ENCODE measurements around the gene CDH23. TPM values are rescaled to one million over a fixed set of nuclear protein-coding genes. Genes with fewer than 3 reads are reported as not detected.

Gene CDH23
- polyA plus RNA-seq, 3 donors, result 0.51 to 0.96 (median 0.80) TPM

- DNase-seq (ENCODE audit: low read depth in 3 of 3, low spot score in 2 of 3), result no peak
These were observed 236.3 kb downstream of the CDH23 start for GRCh38 chr10:71632896-71633600.

GRCh38 chr10:71633920-71634319 lies 237.2 kb downstream of the CDH23 start:
- DNase-seq (ENCODE audit: low read depth in 3 of 3, low spot score in 2 of 3), result no peak

GRCh38 chr10:71634531-71635164 lies 237.9 kb downstream of the CDH23 start:
- no peak for DNase-seq (ENCODE audit: low read depth in 3 of 3, low spot score in 2 of 3)

GRCh38 chr10:71635251-71635866 lies 238.6 kb downstream of the CDH23 start:
- no peak for DNase-seq (ENCODE audit: low read depth in 3 of 3, low spot score in 2 of 3)

GRCh38 chr10:71635867-71636266 lies 239.1 kb downstream of the CDH23 start:
- no peak for DNase-seq (ENCODE audit: low read depth in 3 of 3, low spot score in 2 of 3)

DNA sequence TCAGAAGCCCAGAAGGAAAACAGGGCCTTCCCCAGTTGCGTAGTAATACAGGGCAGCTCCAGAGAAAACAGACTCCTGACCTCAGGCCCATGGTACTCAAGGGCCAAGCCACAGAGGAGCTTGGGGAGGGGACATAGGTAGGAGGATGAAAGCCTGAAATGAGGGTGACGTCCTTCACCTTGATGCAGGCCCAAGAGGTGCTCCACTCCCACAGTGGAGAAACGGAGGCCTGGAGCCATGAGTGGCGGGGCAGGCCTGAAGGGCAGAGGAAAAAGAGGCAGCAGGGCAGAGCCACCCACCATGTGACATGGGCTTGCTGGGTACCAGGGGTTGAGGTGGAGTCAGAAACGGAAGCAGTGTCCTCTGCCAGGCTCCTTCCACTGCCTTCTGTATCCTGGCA lies 239.9 kb downstream of the CDH23 start:
- no peak for DNase-seq (ENCODE audit: low read depth in 3 of 3, low spot score in 2 of 3)

DNA sequence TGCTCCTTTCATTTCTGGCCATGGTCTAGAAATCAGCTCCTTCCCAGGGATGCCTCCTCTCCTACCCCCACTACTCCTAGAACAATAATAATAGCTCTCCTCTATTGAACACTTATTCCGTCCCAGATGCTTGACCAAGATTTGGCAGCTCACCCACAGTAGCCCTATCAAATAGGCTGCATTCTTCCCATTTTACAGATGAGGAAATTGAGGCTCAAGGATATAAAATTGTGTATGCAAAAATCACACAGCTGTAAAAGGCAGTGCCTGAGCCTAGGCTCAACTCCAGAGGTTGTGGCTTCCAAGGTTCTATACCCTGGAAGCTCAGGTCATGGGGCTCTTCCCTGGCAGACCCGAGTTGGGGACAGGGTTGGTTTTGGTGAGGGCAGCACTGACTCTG lies 240.6 kb downstream of the CDH23 start:
- no peak for DNase-seq (ENCODE audit: low read depth in 3 of 3, low spot score in 2 of 3)

DNA sequence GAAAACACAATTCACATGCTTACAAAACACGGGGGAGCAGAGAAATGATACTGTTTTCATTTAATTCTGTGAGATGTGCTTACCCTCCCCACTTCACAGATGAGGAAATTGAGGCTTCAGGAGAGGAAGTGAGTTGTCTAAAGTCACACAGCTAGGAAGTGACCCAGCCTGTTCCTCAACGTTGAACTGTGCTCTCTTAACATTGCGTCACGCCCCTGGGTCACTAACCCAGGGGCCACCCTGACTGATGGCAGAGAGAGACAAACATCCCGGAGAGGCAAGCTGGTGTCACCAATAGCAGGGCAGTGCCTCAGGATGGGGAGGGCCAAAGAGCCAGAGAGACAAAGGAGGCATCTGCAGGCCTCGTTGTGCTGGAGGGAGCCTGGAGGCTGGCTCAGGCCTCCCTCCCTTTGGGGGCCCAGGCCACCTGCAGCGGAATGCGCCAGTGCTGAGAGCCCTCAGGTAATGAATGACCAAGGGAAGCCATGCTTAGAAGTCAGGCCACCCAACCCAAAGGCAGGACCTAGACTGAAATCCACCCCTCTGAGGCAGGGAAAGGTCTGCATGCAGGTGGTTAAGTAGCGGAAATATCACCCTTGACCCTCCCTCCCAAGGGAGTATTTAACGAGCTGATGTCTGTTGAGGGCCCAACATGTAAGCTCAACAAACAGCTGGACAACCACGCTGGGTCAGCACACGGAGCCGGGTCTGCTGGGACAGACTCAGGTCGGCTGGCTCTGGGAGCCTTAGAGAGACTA lies 241.5 kb downstream of the CDH23 start:
- DNase-seq (ENCODE audit: low read depth in 3 of 3, low spot score in 2 of 3), result peak in 1 of 3 donors; percentile 52

- DNase-seq (ENCODE audit: low read depth in 3 of 3, low spot score in 2 of 3), result no peak
These were observed 242.4 kb downstream of the CDH23 start for GRCh38 chr10:71638822-71639719.

DNA sequence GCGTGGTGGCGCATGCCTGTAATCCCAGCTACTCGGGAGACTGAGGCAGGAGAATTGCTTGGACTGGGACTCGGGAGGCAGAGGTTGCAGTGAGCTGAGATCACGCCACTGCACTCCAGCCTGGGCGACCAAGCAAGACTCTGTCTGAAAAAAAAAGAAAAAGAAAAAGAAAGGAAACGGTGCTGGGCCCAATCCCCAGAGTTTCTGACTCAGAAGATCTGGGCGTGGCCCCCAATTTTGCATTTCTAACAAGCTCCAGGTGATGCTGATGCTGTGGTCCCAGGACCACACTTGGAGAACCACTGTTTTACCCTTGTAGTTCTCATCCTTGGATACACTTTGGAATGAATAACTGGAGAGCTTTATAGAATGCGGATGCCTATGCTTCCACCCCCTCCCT lies 243.9 kb downstream of the CDH23 start:
- no peak for DNase-seq (ENCODE audit: low read depth in 3 of 3, low spot score in 2 of 3)

DNA sequence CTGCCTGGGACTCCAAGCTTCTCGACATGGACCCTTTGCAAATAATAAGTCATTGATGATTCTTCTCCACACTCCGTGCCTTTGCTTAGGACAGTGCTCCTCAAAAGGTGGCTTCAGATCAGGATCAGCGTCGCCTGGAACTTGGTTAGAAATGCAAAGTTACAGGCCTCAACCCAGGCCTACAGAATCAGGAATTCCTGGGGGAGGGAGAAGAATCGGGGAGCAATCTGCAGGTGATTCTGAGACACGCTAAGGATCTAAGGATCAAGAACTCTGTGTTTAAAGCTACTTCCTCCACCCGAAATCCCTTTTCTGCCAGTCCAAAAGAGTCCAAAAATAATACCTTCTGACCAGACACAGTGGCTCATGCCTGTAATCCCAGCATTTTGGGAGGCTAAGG lies 244.7 kb downstream of the CDH23 start:
- DNase-seq (ENCODE audit: low read depth in 3 of 3, low spot score in 2 of 3), result no peak

GRCh38 chr10:71641986-71642385 lies 245.3 kb downstream of the CDH23 start:
- no peak for DNase-seq (ENCODE audit: low read depth in 3 of 3, low spot score in 2 of 3)

DNA sequence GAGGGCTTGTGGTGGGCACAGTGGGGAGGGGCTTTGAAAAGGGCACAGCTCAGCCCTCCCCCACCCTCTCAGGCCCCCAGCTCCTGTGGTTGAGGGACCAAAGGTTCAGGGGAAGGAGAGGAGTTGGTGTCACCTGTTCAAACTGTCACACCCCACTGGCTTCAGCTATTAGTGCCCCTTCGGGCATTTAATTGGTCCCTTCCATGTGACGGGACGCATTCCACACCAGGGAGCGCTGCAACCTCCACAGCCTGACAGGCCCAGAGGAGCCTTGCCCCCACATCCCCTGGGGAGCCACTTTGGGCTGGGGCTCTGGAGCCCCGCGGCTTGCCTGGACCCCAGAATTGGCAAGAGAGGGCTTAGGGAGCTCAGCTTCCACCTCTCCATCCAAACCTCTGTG lies 247.2 kb downstream of the CDH23 start:
- no peak for DNase-seq (ENCODE audit: low read depth in 3 of 3, low spot score in 2 of 3)

DNA sequence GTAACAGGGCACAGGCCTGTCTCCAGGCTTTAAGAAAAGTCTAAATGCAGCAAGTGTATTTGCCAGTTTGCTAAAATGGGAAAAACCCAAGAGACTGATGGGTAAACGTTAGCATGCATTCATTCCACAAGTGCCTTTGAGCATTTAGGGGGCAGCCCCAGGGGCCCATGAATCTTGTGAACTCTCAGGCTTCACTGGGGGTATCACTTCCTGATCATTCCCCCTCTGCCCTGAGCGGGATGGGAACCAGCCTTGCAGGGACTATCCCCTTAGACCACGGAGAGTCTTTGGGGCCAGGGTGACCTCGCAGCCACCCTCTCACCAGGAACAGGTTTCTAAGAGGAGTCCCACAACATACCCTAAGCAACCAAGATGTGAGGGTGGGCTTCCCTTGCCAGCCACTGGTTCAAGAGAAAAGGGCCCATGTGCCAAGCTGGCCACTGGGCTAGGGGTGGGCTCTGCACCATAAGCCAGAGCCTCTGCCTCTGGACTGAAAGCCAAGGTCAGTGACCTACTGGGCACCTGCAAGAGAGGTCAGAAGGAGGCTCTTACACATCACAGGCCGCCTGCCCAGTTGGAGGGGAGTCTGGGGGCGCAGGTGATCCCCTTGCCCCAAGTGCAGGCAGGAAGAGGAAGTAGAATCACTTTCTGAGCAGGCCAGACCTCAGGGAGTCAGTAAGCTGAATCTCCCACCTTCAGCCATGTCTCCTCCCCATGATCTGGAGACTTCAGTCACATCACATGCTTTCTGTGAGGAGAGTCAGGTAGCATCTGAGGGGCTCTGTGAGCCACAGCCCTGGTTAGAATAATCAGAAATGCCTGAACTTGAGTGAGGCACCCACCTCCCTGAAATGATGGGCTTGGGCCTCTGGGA lies 247.8 kb downstream of the CDH23 start:
- no peak for DNase-seq (ENCODE audit: low read depth in 3 of 3, low spot score in 2 of 3)

- DNase-seq (ENCODE audit: low read depth in 3 of 3, low spot score in 2 of 3), result no peak
These were observed 248.5 kb downstream of the CDH23 start for GRCh38 chr10:71645185-71645584.

GRCh38 chr10:71646037-71646436 lies 249.3 kb downstream of the CDH23 start:
- no peak for DNase-seq (ENCODE audit: low read depth in 3 of 3, low spot score in 2 of 3)

- DNase-seq (ENCODE audit: low read depth in 3 of 3, low spot score in 2 of 3), result no peak
These were observed 250.0 kb downstream of the CDH23 start for GRCh38 chr10:71646592-71647292.

GRCh38 chr10:71647526-71648253 lies 251.0 kb downstream of the CDH23 start:
- no peak for DNase-seq (ENCODE audit: low read depth in 3 of 3, low spot score in 2 of 3)

Data from right renal cortex interstitium (tissue), 3 donors.